Sigmoid colon (tissue), 7 donors: ENCODE measurements around the gene EDNRB. TPM values are rescaled to one million over a fixed set of nuclear protein-coding genes. Genes with fewer than 3 reads are reported as not detected.

Experiments
- DNase-seq: peaks from one replicate; pipeline ENCODE4 v3.0.0-alpha.2; 2019
- H3K27ac ChIP-seq, 4 donors: fragments of 200-600 bp; sonication (generic); one replicate each; pipeline ENCODE4 v1.5.1; 2016 to 2019; ENCODE audit warnings: mild to moderate bottlenecking in 1 of 4
- H3K27me3 ChIP-seq, 3 donors: fragments of 200-600 bp; sonication (generic); one replicate each; pipeline ENCODE4 v1.5.1; 2019; ENCODE audit warnings: mild to moderate bottlenecking in 1 of 3
- H3K36me3 ChIP-seq, 4 donors: fragments of 200-600 bp; sonication (generic); one replicate each; pipeline ENCODE4 v1.5.1; 2016 to 2019
- H3K4me1 ChIP-seq, 4 donors: fragments of 200-600 bp; sonication (generic); one replicate each; pipeline ENCODE4 v1.5.1; 2017 to 2019
- H3K4me3 ChIP-seq, 4 donors: fragments of 200-600 bp; sonication (generic); one replicate each; pipeline ENCODE4 v1.5.1; 2017 to 2019; ENCODE audit warnings: mild to moderate bottlenecking in 2 of 4, moderate library complexity in 1 of 4
- H3K9me3 ChIP-seq, 4 donors: fragments of 200-600 bp in 3 of 4; sonication (generic) in 3 of 4; one replicate each; pipeline versions ENCODE4 v1.5.1 to v1.6.1; 2013 to 2019
- EP300 ChIP-seq, 4 donors: sonication (generic); formaldehyde crosslinking; IDR thresholded peaks; one replicate each; pipeline ENCODE4 v1.6.1; 2017; ENCODE audit warnings: antibody characterized with exemption in 4 of 4
- POLR2A ChIP-seq, 2 donors: fragments of 450-650 bp; IDR thresholded peaks; one replicate each; pipeline ENCODE4 v1.6.1; 2016; ENCODE audit warnings: antibody characterized with exemption in 2 of 2, mild to moderate bottlenecking in 2 of 2, moderate library complexity in 2 of 2
- POLR2AphosphoS5 ChIP-seq, 4 donors: sonication (generic); formaldehyde crosslinking; IDR thresholded peaks; one replicate each; pipeline ENCODE4 v1.6.1; 2017; ENCODE audit warnings: antibody characterized with exemption in 4 of 4
- WGBS, 2 donors: extraction: QIAGEN DNeasy Blood & Tissue Kit; methylation state at CpG; one replicate each; pipeline ENCODE4 v1.1.7; 2013; 5-methylcytosine and 5-hydroxymethylcytosine counted together
- intact Hi-C: fragments of 100-400 bp; cut with DNase I; formaldehyde crosslinking; loops from one replicate; pipeline ENCODE4 v1.15.1; 2023
- polyA plus RNA-seq, 3 donors: library from polyadenylated mRNA; stranded (reverse); fragments of 200-250 nt; gene quantifications; one replicate each; pipeline ENCODE4 v1.2.3, GENCODE V29; 2013
- total RNA-seq, 4 donors: library from RNA; depleted of rRNA; stranded (reverse); fragments of >200 nt; gene quantifications; one replicate each; pipeline ENCODE4 v1.1.0, GENCODE V29; 2016
- TF ChIP-seq, protein P1 (sequence below), 4 experiments: fragments of 450-650 bp in 3 of 4; fragments of 200-600 bp in 1 of 4; IDR thresholded peaks; one replicate each; pipeline ENCODE4 v1.5.1; 2016 to 2019; ENCODE audit warnings: antibody characterized with exemption in 4 of 4, mild to moderate bottlenecking in 3 of 4, moderate library complexity in 2 of 4
- donor health status: healthy with polysubstance abuse.
- donor health status: Bipolar disorder and iron deficiency.
- donor health status: healthy.

The EDNRB gene
- total and polyA plus RNA-seq, 7 donors = 1.6 to 17.6 (median 14.9) TPM

DNA sequence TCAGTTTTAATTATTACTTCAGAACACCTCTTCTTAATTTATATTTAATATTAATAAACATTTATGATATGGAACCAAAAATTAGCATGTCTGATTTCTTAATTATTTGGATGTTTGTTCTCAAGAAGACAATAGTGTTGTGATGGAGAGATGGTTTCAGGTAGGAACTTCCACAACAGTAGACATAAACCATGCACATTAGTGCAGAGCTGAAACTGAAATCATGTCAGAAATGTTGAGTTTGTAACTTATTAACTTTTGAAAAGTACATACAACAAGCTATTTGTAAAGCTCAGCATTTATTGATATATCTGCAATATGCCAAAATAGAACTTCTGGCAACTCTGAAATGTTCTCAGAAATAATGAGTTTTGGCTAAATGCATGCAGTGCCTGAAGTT, 11.8 kb upstream of the EDNRB start:
- no peak overlapping the region for H3K4me3 ChIP-seq
- H3K4me1 ChIP-seq = no peaks in the 10 kb centered on the region
- DNase-seq = no peak
- intact Hi-C loops = no loop called here
- no peak for TF ChIP-seq POLR2A (IDR thresholded peaks at IDR 0.05)
- no peak for TF ChIP-seq EP300 (IDR thresholded peaks at IDR 0.05)
- TF ChIP-seq POLR2AphosphoS5 (IDR thresholded peaks at IDR 0.05) = no peak
- TF ChIP-seq, protein P1, sequence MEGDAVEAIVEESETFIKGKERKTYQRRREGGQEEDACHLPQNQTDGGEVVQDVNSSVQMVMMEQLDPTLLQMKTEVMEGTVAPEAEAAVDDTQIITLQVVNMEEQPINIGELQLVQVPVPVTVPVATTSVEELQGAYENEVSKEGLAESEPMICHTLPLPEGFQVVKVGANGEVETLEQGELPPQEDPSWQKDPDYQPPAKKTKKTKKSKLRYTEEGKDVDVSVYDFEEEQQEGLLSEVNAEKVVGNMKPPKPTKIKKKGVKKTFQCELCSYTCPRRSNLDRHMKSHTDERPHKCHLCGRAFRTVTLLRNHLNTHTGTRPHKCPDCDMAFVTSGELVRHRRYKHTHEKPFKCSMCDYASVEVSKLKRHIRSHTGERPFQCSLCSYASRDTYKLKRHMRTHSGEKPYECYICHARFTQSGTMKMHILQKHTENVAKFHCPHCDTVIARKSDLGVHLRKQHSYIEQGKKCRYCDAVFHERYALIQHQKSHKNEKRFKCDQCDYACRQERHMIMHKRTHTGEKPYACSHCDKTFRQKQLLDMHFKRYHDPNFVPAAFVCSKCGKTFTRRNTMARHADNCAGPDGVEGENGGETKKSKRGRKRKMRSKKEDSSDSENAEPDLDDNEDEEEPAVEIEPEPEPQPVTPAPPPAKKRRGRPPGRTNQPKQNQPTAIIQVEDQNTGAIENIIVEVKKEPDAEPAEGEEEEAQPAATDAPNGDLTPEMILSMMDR (IDR thresholded peaks at IDR 0.05) = no peak
- H3K27me3 ChIP-seq = no peaks in the 10 kb centered on the region
- no peaks in the 10 kb centered on the region for H3K36me3 ChIP-seq
- no peak overlapping the region for H3K27ac ChIP-seq
- no peaks in the 10 kb centered on the region for H3K9me3 ChIP-seq

DNA sequence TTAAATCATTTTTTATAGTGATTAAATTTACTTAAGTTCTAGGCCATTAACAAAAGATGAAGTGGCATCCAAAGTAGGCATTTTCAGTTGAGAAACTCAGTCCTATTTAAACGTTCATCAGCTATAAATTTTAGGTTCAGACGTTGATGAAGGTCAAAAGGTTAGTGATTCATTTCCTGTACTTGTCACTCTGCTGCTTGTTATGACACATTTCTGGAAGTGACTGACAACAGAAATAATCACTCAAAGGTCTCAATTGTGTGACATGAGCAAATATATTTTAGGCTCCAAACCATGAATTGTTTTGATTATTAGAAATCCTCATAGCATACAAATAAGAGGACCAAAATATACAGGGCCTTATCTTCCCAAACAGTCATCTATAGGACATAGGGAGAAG, 10.3 kb upstream of the EDNRB start:
- no peaks in the 10 kb centered on the region for H3K36me3 ChIP-seq

DNA sequence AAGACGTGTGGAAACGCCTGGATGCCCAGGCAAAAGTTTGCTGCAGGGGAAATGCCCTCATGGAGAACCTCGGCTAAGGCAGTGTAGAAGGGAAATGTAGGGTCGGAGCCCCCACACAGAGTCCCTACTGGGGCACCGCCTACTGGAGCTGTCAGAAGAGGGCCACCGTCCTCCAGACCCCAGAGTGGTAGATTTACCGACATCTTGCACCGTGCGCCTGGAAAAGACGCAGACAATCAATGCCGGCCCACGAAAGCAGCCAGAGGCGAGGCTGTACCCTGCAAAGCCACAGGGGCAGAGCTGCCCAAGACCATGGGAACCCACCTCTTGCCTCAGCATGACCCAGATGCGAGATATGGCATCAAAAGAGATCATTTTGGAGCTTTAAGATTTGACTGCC, 7.0 kb upstream of the EDNRB start:
- H3K36me3 ChIP-seq = no peaks in the 10 kb centered on the region
- no peak overlapping the region for H3K27ac ChIP-seq
- intact Hi-C loops = no loop called here
- no peak for DNase-seq
- WGBS, 2 donors = 92 to 96% methylated on average over 14 of the region's 14 CpGs
- no peak overlapping the region for H3K4me3 ChIP-seq
- H3K27me3 ChIP-seq = no peaks in the 10 kb centered on the region
- no peak for TF ChIP-seq POLR2A (IDR thresholded peaks at IDR 0.05)
- TF ChIP-seq, protein P1 (IDR thresholded peaks at IDR 0.05) = no peak
- no peak for TF ChIP-seq POLR2AphosphoS5 (IDR thresholded peaks at IDR 0.05)
- TF ChIP-seq EP300 (IDR thresholded peaks at IDR 0.05) = no peak
- H3K9me3 ChIP-seq = no peaks in the 10 kb centered on the region
- H3K4me1 ChIP-seq = no peaks in the 10 kb centered on the region

More for the DNA sequence above, 10.3 kb upstream of the EDNRB start:
- intact Hi-C loops = no loop called here
- no peak overlapping the region for H3K4me3 ChIP-seq
- no peak overlapping the region for H3K27ac ChIP-seq
- H3K9me3 ChIP-seq = no peaks in the 10 kb centered on the region
- WGBS, 2 donors = 10 to 16% methylated on average over 2 of the region's 2 CpGs
- TF ChIP-seq, protein P1 (IDR thresholded peaks at IDR 0.05) = no peak
- TF ChIP-seq EP300 (IDR thresholded peaks at IDR 0.05) = no peak
- no peak for TF ChIP-seq POLR2AphosphoS5 (IDR thresholded peaks at IDR 0.05)
- no peak for TF ChIP-seq POLR2A (IDR thresholded peaks at IDR 0.05)
- no peak for DNase-seq
- no peaks in the 10 kb centered on the region for H3K4me1 ChIP-seq
- no peaks in the 10 kb centered on the region for H3K27me3 ChIP-seq

DNA sequence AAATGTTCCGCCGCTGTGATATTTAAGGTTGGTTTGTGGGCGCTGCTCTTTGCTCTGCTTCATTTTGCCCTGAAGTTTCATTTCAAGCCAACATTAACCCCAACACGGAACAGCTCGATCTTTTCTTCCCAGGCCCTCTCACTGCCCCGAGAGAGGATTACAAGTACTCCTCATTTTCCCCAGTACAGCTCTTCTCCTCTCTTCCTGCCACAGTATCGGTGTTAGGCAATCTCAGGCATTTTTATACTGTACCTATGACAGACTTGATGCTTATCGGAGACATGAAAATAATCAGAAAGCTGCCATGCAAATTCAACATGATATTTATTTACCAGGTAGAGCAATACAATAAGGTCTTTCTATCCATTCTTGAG, 1.3 kb upstream of the EDNRB start:
- H3K27ac ChIP-seq = peak overlapping the region; percentile 35 to 60 (median 48)
- 37 to 40% methylated on average over 8 of the region's 8 CpGs for WGBS, 2 donors

More for the DNA sequence above, 1.3 kb upstream of the EDNRB start:
- Histone ChIP-seq H3K9me3 (no peaks in the 10 kb centered on the region), H3K4me1 (peaks cover 0 to 19% (median 17%) of the 10 kb centered on the region in 4 donors), H3K4me3 (peak overlapping the region in 3 of 4 donors; percentile 49 to 55 (median 50)), H3K36me3 (no peaks in the 10 kb centered on the region), H3K27me3 (peaks cover 0 to 38% (median 4%) of the 10 kb centered on the region in 3 donors)
- no peak for DNase-seq
- no peak for TF ChIP-seq EP300 (IDR thresholded peaks at IDR 0.05)
- no peak for TF ChIP-seq POLR2AphosphoS5 (IDR thresholded peaks at IDR 0.05)
- TF ChIP-seq, protein P1 (IDR thresholded peaks at IDR 0.05) = no peak
- TF ChIP-seq POLR2A (IDR thresholded peaks at IDR 0.05) = no peak
- intact Hi-C loops = no loop called here
